ENCODE results near the gene RBFOX1.

The RBFOX1 gene

DNA sequence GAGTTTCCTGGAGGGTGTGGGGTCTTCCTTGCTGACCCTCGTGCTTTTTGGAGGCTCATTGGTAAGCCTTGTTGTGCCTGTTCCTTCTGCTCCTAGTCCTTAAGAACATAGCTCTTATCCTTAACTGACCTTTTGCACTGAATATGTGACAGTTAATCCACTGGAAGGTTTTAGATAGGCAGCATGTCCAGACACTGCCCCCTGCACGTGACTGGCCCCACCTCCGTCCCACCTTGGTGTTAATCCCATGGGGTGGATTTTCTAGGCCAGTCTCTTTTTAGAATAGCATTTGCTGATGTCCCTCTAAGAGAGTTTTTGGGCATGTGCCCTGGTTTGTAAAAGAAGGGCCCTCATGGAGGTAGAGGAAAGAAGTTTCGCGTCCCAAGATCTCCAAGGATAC is 58.3 kb downstream of the RBFOX1 start:
- DNase-seq (ENCODE audit: low spot score) (no peak), ATAC-seq (ENCODE audit: low read depth) (no peak)
- TF ChIP-seq, protein P1, sequence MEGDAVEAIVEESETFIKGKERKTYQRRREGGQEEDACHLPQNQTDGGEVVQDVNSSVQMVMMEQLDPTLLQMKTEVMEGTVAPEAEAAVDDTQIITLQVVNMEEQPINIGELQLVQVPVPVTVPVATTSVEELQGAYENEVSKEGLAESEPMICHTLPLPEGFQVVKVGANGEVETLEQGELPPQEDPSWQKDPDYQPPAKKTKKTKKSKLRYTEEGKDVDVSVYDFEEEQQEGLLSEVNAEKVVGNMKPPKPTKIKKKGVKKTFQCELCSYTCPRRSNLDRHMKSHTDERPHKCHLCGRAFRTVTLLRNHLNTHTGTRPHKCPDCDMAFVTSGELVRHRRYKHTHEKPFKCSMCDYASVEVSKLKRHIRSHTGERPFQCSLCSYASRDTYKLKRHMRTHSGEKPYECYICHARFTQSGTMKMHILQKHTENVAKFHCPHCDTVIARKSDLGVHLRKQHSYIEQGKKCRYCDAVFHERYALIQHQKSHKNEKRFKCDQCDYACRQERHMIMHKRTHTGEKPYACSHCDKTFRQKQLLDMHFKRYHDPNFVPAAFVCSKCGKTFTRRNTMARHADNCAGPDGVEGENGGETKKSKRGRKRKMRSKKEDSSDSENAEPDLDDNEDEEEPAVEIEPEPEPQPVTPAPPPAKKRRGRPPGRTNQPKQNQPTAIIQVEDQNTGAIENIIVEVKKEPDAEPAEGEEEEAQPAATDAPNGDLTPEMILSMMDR (IDR thresholded peaks at IDR 0.05; ENCODE audit: poor library complexity, severe bottlenecking): no peak
- H3K9me3 ChIP-seq (ENCODE audit: severe bottlenecking): no peaks in the 10 kb centered on the region
- no peak overlapping the region for H3K4me3 ChIP-seq (ENCODE audit: severe bottlenecking)
- H3K36me3 ChIP-seq (ENCODE audit: low read depth): no peaks in the 10 kb centered on the region
- no peaks in the 10 kb centered on the region for H3K4me1 ChIP-seq (ENCODE audit: insufficient read depth, poor library complexity, severe bottlenecking)
- no peak overlapping the region for H3K27ac ChIP-seq (ENCODE audit: poor library complexity, severe bottlenecking)
- H3K27me3 ChIP-seq (ENCODE audit: insufficient read depth, poor library complexity, severe bottlenecking): no peaks in the 10 kb centered on the region

DNA sequence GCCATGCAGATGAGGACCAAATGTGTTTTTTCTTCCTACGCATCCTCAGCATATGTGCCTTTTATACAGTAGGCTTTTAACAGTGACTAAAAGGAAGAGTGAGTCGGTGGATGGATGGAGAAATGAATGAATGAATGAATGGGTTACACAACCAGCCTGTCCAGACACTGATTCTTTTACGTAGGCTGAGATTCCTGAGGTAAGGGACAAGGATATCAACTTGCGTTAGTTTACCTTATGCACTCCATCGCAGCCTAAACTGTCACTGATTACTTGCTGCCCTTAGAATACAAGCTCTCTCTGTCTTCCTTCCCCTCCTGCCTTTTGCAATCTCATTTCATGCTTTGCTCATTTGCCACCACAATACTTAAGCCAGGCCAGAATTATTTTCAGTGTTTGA is 59.0 kb downstream of the RBFOX1 start:
- Histone ChIP-seq H3K4me1 (ENCODE audit: insufficient read depth, poor library complexity, severe bottlenecking) (no peaks in the 10 kb centered on the region), H3K27ac (ENCODE audit: poor library complexity, severe bottlenecking) (no peak overlapping the region), H3K4me3 (ENCODE audit: severe bottlenecking) (no peak overlapping the region), H3K36me3 (ENCODE audit: low read depth) (no peaks in the 10 kb centered on the region), H3K9me3 (ENCODE audit: severe bottlenecking) (no peaks in the 10 kb centered on the region), H3K27me3 (ENCODE audit: insufficient read depth, poor library complexity, severe bottlenecking) (no peaks in the 10 kb centered on the region)
- TF ChIP-seq, protein P1 (IDR thresholded peaks at IDR 0.05; ENCODE audit: poor library complexity, severe bottlenecking): no peak
- ATAC-seq (ENCODE audit: low read depth): no peak
- no peak for DNase-seq (ENCODE audit: low spot score)

DNA sequence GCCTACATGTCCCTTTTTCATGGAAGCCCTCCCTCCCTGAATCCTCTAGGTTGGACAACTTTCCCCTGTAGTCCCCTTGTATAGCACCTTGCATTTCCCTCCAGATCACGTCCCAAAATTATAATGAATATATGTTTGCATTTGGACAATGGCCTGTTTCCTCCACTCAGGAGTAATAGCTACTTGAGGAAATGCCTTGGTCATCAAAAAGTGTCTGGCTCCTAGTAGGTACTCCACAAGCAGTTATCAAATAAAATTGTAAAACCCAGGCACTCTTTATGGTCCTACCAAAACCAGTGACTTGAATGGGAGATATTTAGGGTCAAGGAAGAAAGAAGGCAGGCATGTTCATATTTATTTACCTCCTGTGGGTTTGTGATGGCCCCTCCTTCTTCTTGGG is 59.6 kb downstream of the RBFOX1 start:
- no peaks in the 10 kb centered on the region for H3K27me3 ChIP-seq (ENCODE audit: insufficient read depth, poor library complexity, severe bottlenecking)
- H3K9me3 ChIP-seq (ENCODE audit: severe bottlenecking): no peaks in the 10 kb centered on the region
- no peaks in the 10 kb centered on the region for H3K36me3 ChIP-seq (ENCODE audit: low read depth)
- no peak overlapping the region for H3K27ac ChIP-seq (ENCODE audit: poor library complexity, severe bottlenecking)
- DNase-seq (ENCODE audit: low spot score): no peak
- TF ChIP-seq, protein P1 (IDR thresholded peaks at IDR 0.05; ENCODE audit: poor library complexity, severe bottlenecking): no peak
- no peaks in the 10 kb centered on the region for H3K4me1 ChIP-seq (ENCODE audit: insufficient read depth, poor library complexity, severe bottlenecking)
- no peak for ATAC-seq (ENCODE audit: low read depth)
- no peak overlapping the region for H3K4me3 ChIP-seq (ENCODE audit: severe bottlenecking)

DNA sequence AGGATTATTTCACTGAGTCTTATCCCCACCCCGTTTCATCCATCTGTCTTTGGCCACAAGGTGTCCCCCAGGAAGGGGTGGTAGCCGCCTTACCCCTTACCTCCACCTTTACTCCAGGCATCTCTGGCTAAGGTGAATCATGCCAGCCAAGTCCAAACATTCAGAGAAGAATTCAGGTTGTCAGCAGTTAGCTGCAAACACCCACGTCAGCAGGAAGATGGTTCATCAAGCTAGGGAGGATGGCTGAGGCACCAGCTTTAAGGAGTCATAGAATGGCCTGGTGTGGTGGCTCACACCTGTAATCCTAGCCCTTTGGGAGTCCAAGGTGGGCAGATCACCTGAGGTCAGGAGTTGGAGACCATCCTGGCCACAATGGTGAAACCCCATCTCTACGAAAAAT is 61.0 kb downstream of the RBFOX1 start:
- DNase-seq (ENCODE audit: low spot score) (no peak), ATAC-seq (ENCODE audit: low read depth) (no peak)
- TF ChIP-seq, protein P1 (IDR thresholded peaks at IDR 0.05; ENCODE audit: poor library complexity, severe bottlenecking): no peak
- H3K9me3 ChIP-seq (ENCODE audit: severe bottlenecking): no peaks in the 10 kb centered on the region
- no peaks in the 10 kb centered on the region for H3K27me3 ChIP-seq (ENCODE audit: insufficient read depth, poor library complexity, severe bottlenecking)
- no peak overlapping the region for H3K4me3 ChIP-seq (ENCODE audit: severe bottlenecking)
- H3K4me1 ChIP-seq (ENCODE audit: insufficient read depth, poor library complexity, severe bottlenecking): no peaks in the 10 kb centered on the region
- no peaks in the 10 kb centered on the region for H3K36me3 ChIP-seq (ENCODE audit: low read depth)
- no peak overlapping the region for H3K27ac ChIP-seq (ENCODE audit: poor library complexity, severe bottlenecking)

DNA sequence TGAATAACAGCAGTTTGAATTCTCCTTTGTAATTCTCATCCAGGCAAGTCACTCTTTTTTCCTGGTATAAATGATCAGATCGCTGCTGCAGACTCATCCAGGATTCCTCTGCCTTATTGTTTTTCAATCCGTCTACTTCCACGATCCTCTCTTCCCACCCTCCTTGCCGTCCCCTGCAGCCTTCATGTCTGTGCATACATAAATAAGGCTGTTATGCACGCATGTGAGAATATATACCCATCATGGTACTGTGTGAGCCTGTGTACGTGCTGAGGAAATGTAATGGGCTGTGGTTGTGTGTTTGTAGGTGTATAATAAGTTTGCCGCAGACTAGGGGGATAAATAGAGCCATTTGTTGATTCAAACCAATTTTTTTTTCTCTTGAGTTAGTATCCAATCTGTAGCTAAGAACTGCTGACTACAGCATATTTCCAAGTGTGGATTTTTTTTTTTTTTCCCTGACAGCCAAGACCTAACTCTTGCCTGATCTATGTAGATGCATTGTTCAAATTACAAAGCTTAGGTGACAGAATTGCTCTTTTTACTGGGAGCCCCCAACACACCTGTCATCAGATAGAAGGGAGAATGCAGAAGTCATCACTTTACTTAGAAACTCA is 62.2 kb downstream of the RBFOX1 start:
- no peak for ATAC-seq (ENCODE audit: low read depth)
- Histone ChIP-seq H3K27ac (ENCODE audit: poor library complexity, severe bottlenecking) (no peak overlapping the region), H3K27me3 (ENCODE audit: insufficient read depth, poor library complexity, severe bottlenecking) (no peaks in the 10 kb centered on the region), H3K4me1 (ENCODE audit: insufficient read depth, poor library complexity, severe bottlenecking) (no peaks in the 10 kb centered on the region), H3K36me3 (ENCODE audit: low read depth) (no peaks in the 10 kb centered on the region), H3K9me3 (ENCODE audit: severe bottlenecking) (no peaks in the 10 kb centered on the region), H3K4me3 (ENCODE audit: severe bottlenecking) (no peak overlapping the region)
- TF ChIP-seq, protein P1 (IDR thresholded peaks at IDR 0.05; ENCODE audit: poor library complexity, severe bottlenecking): no peak
- DNase-seq (ENCODE audit: low spot score): no peak

All from RWPE2 (cell line).